Activated CD4-positive, alpha-beta memory T cell treated with anti-CD3 and anti-CD28 coated beads, Interleukin-2, amount 10 ng/mL, durations not matched to agents 7 days and 5 days (primary cell): ENCODE measurements around the gene SPRR2A. TPM values are rescaled to one million over a fixed set of nuclear protein-coding genes. Genes with fewer than 3 reads are reported as not detected.
"Not testable (repeated sequence)": the region's sequence is repeated elsewhere in the genome, so short reads cannot be mapped to it uniquely, and the experiment has no call there.

Experiments used
- CTCF ChIA-PET: fragments of 350-600 bp; sonication (Branson Sonifier 250); formaldehyde crosslinking; loops from one replicate; lab custom pipeline; 2021; ENCODE audit warnings: antibody characterized with exemption, inconsistent platforms; lab: Charles Lee
- POLR2A ChIA-PET: fragments of 350-600 bp; sonication (Branson Sonifier 250); formaldehyde crosslinking; loops from one replicate; lab custom pipeline; 2021; ENCODE audit warnings: antibody characterized with exemption; lab: Charles Lee
- DNase-seq: peaks from one replicate; pipeline ENCODE4 v3.0.0-alpha.2; 2020
- H3K27ac Mint-ChIP-seq: one replicate; pipeline ENCODE4 v1.8.0; 2021; ENCODE audit warnings: mild to moderate bottlenecking, mixed read lengths
- H3K27me3 Mint-ChIP-seq: one replicate; pipeline ENCODE4 v1.8.0; 2021; ENCODE audit warnings: mixed read lengths
- H3K36me3 Mint-ChIP-seq: one replicate; pipeline ENCODE4 v1.8.0; 2021; ENCODE audit warnings: low read depth, mixed read lengths
- H3K4me1 Mint-ChIP-seq: one replicate; pipeline ENCODE4 v1.8.0; 2021; ENCODE audit warnings: mixed read lengths
- H3K4me3 Mint-ChIP-seq: one replicate; pipeline ENCODE4 v1.8.0; 2021; ENCODE audit warnings: mild to moderate bottlenecking, mixed read lengths
- H3K9me3 Mint-ChIP-seq: one replicate; pipeline ENCODE4 v1.8.0; 2021; ENCODE audit warnings: mixed read lengths
- total RNA-seq, 2 experiments: library from RNA; stranded (reverse); gene quantifications; one replicate each; pipeline ENCODE4 v1.2.3, GENCODE V29; 2021

Gene SPRR2A
- total RNA-seq, 2 experiments from 2014 or later, result not detected

DNA sequence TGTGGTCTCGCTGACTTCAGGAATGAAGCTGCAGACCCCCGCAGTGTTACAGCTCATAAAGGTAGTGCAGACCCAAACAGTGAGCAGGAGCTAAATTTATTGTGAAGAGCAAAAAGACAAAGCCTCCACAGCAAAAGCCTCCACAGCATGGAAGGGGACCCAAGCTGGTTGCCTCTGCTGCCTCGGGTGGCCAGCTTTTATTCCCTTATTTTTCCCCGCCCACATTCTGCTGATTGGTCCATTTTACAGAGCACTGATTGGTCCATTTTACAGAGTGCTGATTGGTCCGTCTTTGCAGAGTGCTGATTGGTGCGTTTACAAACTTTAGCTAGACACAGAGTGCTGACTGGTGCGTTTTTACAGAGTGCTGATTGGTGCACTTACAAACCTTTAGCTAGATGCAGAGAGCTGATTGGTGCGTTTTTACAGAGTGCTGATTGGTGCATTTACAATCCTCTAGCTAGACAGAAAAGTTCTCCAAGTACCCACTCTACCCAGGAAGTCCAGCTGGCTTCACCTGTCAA, 46.0 kb downstream of the SPRR2A start:
- POLR2A ChIA-PET, H3K4me1 Mint-ChIP-seq, H3K9me3 Mint-ChIP-seq, H3K36me3 Mint-ChIP-seq, H3K27me3 Mint-ChIP-seq, H3K4me3 Mint-ChIP-seq, CTCF ChIA-PET, H3K27ac Mint-ChIP-seq, DNase-seq: not testable (repeated sequence)

Other genes with a start within 250 kb of the SPRR2A start
- gene LCE1B, start 245.5 kb downstream of the SPRR2A start, total RNA-seq, result not detected
- not detected for gene LCE1A, start 230.0 kb downstream of the SPRR2A start, total RNA-seq
- gene LCE6A, start 214.7 kb downstream of the SPRR2A start, total RNA-seq, result not detected
- gene LCE7A, start 197.5 kb downstream of the SPRR2A start, total RNA-seq, result not detected
- gene SMCP, start 179.2 kb downstream of the SPRR2A start, total RNA-seq, result not detected
- not detected for gene IVL, start 149.0 kb downstream of the SPRR2A start, total RNA-seq
- not detected for gene SPRR5, start 110.3 kb downstream of the SPRR2A start, total RNA-seq
- not detected for gene SPRR4, start 86.9 kb downstream of the SPRR2A start, total RNA-seq
- gene SPRR1A, start 73.4 kb downstream of the SPRR2A start, total RNA-seq, result not detected
- gene SPRR3, start 55.8 kb downstream of the SPRR2A start, total RNA-seq, result not detected
- gene SPRR1B, start 26.3 kb downstream of the SPRR2A start, total RNA-seq, result not detected
- gene SPRR2D, start 16.4 kb downstream of the SPRR2A start, total RNA-seq, result not detected
- not detected for gene SPRR2B, start 14.1 kb upstream of the SPRR2A start, total RNA-seq
- not detected for gene SPRR2E, start 37.0 kb upstream of the SPRR2A start, total RNA-seq
- not detected for gene SPRR2F, start 56.0 kb upstream of the SPRR2A start, total RNA-seq
- gene SPRR2G, start 93.4 kb upstream of the SPRR2A start, total RNA-seq, result not detected
- not detected for gene LELP1, start 145.9 kb upstream of the SPRR2A start, total RNA-seq
- gene PRR9, start 160.1 kb upstream of the SPRR2A start, total RNA-seq, result not detected
- gene LORICRIN, start 202.2 kb upstream of the SPRR2A start, total RNA-seq, result not detected